Stimulated activated CD8-positive, alpha-beta memory T cell treated with anti-CD3 and anti-CD28 coated beads, Interleukin-2, amount 100 ng/mL, for 48 hours (primary cell): ENCODE data around the gene THBS3.
"Not testable (repeated sequence)": the region's sequence is repeated elsewhere in the genome, so short reads cannot be mapped to it uniquely, and the experiment has no call there.

Experiments
- DNase-seq, 2 donors: peaks; one replicate each; pipeline ENCODE4 v3.0.0-alpha.2; 2020; ENCODE audit warnings: low read depth in 2 of 2

THBS3 gene

DNA sequence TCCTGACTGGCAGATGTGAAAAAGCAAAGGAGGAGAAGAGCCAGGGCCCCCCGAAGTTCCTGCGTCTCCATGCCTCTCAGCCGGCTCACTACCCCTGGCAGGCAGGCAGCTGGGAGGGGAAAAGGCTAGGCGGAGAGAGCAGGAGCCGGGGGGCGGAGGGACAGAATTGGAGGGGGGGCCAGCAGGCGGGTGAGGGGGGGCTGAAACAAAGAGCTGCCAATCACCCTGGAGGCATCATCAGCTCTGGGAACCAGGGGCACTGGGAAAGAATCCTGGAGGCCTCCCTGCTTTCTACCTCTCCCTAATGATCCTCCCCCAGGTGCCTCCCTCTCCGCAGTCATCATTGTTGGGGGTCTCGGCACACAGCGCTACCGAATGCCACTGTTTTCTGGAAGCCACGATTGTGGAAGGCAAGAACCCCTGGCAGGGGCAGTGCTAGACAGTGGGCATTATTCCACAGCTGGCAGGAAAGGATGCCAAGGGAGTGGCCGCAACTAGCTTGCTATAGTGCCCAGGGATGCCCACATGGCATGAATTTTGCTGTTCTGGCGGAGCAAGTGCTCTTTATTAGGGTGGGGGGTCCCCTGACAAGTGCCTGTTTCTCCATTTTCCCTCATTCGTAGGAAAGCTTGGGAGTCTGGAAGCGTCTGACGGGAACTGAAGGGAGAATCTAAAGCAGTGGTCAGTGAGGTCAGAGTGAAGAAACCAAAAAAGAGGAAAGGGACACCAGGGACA, at the start of gene THBS3:
Gene THBS3 (minus strand): TSS at position 92 of the 735 bp plus-strand sequence. CDS start 21 bp downstream, at position 71.
- DNase-seq = no peak

- no peak for DNase-seq
Observed at GRCh38 chr1:155256058-155256852, 48.6 kb upstream of the THBS3 start.

GRCh38 chr1:155255243-155256007, 47.7 kb upstream of the THBS3 start, which contains the start of gene ENTREP3:
ENTREP3 (minus strand) TSS chr1:155255483; CDS start chr1:155254877, 606 bp downstream.
- DNase-seq = peak; percentile 64 to 74

DNA sequence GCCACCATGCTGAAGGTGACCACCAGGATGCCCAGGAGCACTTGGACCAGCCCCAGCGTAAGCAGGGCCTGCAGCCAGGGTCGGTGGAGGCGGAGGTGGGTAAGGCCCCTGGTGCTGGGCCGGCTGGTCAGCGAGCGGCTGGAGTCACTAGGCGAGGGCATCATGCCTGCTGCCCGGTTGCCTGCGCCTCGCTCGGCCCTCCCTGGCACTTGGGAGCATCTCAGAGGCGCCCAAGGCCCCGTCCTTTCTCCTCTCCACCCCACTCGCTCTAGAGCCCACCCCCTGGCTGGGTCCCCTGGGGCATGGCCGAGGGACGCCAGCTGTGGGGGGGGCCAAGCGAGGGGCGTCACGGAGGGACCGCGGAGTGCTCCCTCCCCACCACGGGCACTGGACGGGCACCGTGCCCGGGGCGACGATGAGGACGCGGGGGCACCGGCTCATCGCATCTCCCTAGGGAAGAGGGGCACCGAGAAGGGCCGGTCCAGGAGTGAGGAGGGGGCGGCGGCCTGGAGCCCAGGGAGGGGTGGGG, 47.1 kb upstream of the THBS3 start:
- DNase-seq = no peak

DNA sequence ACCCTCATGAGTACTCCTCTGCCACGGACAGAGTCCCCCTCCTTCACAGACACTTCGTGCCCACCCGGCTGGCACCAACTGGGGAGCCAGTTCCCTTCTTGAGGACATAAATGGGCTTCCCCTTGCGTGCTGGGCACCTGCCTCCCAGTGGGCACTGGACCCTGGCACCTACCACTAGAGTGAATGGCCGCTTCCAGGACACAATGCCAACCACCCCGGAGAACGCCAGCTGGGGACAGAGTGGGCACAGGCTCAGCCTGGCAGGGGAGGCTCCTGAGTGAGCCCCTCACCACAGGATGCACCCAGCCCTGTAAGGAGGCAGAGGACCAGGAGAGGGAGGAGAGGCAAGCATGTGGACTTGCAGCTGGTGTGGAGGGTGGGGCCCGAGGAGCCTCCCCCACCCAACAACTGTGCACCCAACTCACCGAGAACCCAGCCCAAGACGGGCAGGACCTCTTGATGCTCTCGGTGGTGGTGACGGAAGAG, 46.6 kb upstream of the THBS3 start:
- no peak for DNase-seq

GRCh38 chr1:155253797-155254196, 46.1 kb upstream of the THBS3 start:
- no peak for DNase-seq

DNA sequence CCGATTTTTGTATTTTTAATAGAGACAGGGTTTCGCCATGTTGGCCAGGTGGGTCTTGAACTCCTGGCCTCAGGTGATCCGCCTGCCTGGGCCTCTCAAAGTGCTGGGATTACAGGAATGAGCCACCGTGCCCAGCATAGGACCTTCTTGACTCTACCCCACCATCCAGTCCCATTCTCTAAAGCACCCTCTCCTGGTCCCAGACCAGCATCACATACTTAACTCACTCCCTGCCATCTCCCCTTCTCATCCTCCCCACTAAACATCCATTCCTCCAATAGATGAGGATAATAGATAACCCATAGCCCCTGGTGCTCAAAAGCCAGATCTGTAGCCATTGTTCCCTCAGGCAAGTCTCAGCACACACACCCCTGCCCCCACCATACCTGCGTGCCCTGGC, 45.5 kb upstream of the THBS3 start:
- DNase-seq = no peak

GRCh38 chr1:155251566-155251965, 43.9 kb upstream of the THBS3 start:
- no peak for DNase-seq

DNA sequence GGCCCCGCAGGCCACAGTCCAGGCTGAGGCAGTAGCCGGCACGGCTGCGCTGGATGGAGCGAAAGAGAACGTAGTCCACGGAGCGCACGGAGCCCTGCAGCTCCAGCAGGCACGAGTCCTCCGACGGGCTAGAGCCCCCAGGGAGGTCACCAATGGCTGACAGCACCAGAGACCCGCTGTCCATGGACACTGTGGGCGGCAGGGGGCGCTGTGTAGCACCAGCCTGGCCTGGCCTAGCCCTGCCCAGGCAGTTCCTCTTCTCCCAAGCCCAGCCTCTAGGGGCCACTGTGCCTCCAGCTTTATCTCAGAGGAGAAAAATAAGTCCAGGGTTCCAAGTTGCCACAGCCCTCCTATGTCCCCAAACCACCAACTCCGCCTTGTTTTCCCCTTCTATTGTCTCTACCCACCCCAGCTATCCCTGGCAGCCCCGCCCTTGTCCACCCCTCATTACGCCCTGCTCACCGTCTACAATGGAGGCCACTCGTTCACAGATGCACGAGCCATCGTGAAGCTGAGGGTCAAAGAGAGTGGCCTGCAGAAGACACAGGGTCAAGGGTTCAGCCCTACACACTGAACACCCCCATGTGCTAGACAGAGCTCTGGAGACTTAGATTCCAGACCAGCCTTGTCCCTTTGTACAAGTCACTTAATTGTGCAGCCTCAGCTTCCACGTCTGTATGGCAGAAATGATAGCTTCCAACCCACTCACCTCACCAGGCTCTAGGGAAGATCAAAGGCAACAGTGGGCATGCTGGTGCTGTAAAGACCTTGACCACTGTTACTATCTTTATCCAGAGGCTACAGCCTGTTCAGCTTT, 43.1 kb upstream of the THBS3 start:
- peak; percentile 95 to 97 for DNase-seq

DNA sequence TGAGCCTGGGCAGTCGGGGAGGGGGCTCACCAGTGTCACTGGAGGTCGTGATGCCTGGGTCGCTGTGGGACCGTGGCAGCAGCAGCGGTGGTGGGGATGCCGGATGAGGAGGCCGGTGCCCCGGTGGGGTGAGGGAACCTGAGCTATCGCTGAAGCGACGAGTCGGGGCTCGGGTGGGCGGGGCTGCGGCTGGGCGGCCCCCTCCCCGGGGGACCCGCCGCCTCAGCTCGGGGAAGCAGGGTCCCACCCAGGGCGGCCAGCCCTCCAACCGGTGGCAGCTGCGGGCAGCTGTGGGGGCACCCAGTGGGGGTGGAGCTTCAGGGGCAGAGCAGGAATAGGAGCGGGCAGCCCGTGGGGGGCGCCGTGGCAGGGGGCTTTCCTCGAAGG, 42.5 kb upstream of the THBS3 start:
- no peak for DNase-seq

- no peak for DNase-seq
Observed at GRCh38 chr1:155247667-155248553, 40.2 kb upstream of the THBS3 start.

GRCh38 chr1:155246796-155247195, 39.1 kb upstream of the THBS3 start:
- not testable (repeated sequence) for DNase-seq

DNA sequence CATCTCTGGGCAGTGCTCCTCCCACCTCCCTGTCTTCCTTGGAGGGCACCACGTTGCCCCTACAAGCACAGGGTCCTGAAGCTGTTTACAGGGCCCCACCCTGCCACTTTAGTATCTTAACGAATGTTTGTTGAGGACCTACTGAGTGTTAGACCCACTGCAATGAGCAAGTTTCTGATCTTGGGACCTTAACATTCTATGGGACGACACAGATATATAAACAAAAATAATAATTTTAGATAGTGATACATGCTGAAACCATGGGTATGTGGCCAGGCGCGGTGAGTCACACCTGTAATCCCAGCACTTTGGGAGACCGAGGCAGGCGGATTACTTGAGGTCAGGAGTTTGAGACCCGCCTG, 37.4 kb upstream of the THBS3 start:
- DNase-seq = no peak

DNA sequence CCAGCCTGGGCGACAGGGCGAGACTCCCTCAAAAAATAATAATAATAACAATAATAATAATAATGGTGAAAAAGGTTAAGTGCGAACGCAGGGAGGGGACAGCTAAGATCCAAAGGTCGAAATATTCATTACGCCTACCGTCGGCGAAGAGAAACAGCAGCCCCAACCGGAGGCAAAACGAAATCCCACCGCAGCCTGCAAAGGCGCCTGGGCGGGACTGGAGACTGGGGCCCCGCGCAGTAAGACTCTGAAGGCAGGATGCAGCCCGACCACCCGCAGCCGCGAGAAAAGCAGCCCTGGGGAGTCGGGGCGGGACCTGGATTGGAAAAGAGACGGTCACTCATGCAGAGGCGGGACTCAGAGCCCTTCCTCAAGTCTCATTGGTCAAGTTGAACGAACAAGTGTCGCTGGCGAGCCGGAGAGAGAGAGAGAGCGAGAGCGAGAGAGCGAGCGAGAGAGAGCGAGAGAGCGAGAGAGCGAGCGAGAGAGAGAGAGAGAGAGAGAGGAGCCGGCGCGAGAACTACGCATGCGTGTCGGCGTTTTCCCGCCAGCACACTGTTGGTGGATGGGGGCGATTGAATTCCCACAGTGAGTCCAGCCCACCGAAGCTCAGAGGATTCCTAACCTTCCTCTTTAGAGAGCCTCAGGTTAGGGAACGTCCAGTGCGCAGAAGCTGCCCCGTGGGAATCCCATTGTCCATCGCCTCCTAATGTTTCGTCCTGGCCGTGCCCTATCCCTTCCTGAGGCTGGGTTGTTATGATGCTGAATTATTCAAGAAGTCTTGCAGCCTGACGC, 36.9 kb upstream of the THBS3 start:
- DNase-seq = peak; percentile 94

DNA sequence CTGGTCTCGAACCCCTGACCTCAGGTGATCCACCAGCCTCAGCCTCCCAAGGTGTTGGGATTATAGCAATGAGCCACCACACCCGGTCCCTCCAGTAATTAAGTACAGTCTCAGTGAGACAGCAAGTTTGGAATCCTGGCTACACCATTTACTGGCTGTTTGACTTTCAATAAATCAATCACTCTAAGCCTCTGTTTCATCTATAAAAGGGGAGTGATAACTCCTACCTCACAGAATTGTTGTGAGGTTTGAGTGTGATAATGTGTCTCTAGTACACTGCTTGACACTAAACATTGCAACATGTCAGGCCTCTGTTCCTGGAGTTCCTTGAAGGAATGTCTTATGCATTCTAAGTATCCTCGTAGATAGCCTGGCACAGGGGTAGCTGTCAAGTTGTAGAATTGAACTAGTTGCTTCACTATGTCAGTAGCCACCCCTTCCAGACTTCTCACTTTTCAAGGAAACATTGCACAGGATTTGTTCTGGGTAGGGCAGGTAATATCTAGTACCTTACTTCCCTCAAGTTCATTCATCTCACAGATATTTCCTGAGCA, 35.2 kb upstream of the THBS3 start:
- no peak for DNase-seq

DNA sequence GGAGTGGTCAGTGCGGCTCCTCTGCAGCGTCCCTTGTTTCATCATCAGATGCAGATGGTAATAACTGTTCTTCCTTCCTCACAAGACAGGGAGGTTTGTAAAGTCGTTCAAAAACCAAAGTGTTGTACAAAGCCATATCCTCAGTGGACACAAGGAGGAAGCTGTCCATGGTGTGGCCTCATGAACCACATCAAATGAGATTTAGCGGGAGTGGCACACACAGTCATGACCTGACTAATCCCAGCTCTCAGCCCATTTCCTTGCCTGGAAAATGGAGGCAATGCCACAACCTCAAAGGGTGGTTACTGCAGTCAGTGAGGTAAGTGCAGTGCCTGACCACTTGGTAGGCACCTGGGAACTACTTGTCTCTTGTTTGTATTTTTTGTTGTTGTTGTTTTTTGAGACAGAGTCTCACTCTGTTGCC, 34.2 kb upstream of the THBS3 start:
- DNase-seq = no peak

GRCh38 chr1:155241069-155241679, 33.5 kb upstream of the THBS3 start:
- DNase-seq = peak in 1 of 2 donors; percentile 33

GRCh38 chr1:155236451-155236850, 28.8 kb upstream of the THBS3 start:
- DNase-seq = no peak
